Osteoblast (primary cell): ENCODE data around the gene LRP8. TPM values are rescaled to one million over a fixed set of nuclear protein-coding genes. Genes with fewer than 3 reads are reported as not detected.

Source experiments
- DNase-seq: peaks from one replicate; pipeline ENCODE4 v3.0.0; 2011; ENCODE audit warnings: low spot score, mixed read lengths; ENCODE audit not compliant: insufficient read length; ENCODE audit errors: missing footprints
- H2AFZ ChIP-seq: 2 replicates; pipeline ENCODE4 v1.6.0; 2011; ENCODE audit warnings: mild to moderate bottlenecking, low read length
- H3K27ac ChIP-seq: 2 replicates; pipeline ENCODE4 v1.5.1; 2011; ENCODE audit warnings: mild to moderate bottlenecking, low read depth, low read length, moderate library complexity
- H3K27me3 ChIP-seq: 2 replicates; pipeline ENCODE4 v1.6.0; 2012; ENCODE audit warnings: mild to moderate bottlenecking, control low read depth, inconsistent platforms, low read length, moderate library complexity; ENCODE audit not compliant: insufficient read depth
- H3K36me3 ChIP-seq: 2 replicates; pipeline ENCODE4 v1.5.1; 2011; ENCODE audit warnings: mild to moderate bottlenecking, low read length, control low read depth, moderate library complexity; ENCODE audit not compliant: insufficient read depth
- H3K4me1 ChIP-seq: 2 replicates; pipeline ENCODE4 v1.5.1; 2011; ENCODE audit warnings: mild to moderate bottlenecking, low read length, control low read depth, moderate library complexity; ENCODE audit not compliant: insufficient read depth
- H3K4me2 ChIP-seq: 2 replicates; pipeline ENCODE4 v1.6.0; 2011; ENCODE audit warnings: mild to moderate bottlenecking, low read length; ENCODE audit not compliant: insufficient read depth
- H3K4me3 ChIP-seq: fragments of 200-600 bp; sonication (generic); 3 replicates; pipeline ENCODE4 v1.5.1; 2012; ENCODE audit warnings: mild to moderate bottlenecking, low read length, inconsistent platforms; ENCODE audit not compliant: insufficient read depth
- H3K79me2 ChIP-seq: 2 replicates; pipeline ENCODE4 v1.6.0; 2012; ENCODE audit warnings: mild to moderate bottlenecking, low read length, control low read depth, inconsistent platforms; ENCODE audit not compliant: insufficient read depth
- H3K9me3 ChIP-seq: 2 replicates; pipeline ENCODE4 v1.5.1; 2011; ENCODE audit warnings: low read depth, low read length, control low read depth
- H4K20me1 ChIP-seq: 2 replicates; pipeline ENCODE4 v1.6.0; 2012; ENCODE audit warnings: mild to moderate bottlenecking, low read length, control low read depth; ENCODE audit not compliant: insufficient read depth
- total RNA-seq: library from RNA; depleted of rRNA; stranded (reverse); fragments of >200 nt; gene quantifications from 2 replicates; pipeline ENCODE4 v1.2.3, GENCODE V29; 2012
- TF ChIP-seq, protein P1 (sequence below): IDR thresholded peaks from 2 replicates; pipeline ENCODE4 v1.5.1; 2011; ENCODE audit warnings: mild to moderate bottlenecking, low read depth, low read length, moderate library complexity; ENCODE audit errors: extremely low read depth

The LRP8 gene
- total RNA-seq, 1 donor, result 11.2 TPM

DNA sequence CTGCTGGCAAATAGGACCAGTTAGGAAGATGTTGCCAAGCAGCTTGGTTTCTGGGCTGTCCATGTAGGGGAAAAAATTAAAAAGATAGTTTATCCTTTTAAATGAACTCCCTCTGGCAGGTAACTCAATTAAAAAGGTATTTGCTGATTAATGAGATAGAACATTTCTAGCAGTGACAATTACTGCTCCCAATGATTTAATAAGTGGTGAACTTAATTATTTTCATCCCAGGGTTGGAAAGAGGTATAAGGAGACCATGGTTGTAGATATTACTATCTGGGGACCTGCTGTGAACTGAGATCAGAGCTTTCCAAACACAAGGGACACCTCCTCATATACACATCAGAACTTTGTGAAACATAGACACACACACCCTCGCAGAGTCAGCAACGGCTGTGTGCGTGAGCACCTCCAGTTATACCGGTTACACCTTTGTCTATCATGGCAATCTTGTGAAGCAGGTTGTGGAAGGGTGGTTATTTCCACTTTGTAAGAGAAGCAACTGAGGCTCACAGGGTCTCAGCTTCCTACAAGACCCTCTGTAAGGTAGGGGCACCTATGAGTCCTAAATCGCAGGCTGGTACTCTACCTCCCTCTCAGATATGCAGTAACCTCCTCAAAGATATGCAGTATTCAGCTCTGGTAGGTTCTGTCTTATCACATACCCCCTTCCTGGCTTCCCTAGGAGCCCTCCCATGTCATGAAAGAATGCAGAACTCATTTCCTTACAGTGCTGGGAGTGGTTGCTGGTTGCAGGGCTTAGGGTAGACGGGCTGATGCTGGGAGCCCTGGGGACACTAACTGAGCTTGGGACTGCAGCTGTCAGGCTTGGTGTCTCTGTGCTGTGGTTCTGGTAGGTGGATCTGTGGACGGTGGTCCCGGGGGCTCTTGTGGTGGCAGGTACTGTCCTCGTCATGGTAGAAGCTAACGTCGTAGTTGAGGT is 71.1 kb downstream of the LRP8 start:
- Histone ChIP-seq H3K27ac (no peak overlapping the region), H3K27me3 (no peaks in the 10 kb centered on the region), H3K79me2 (no peaks in the 10 kb centered on the region), H2AFZ (no peak overlapping the region), H3K4me2 (no peak overlapping the region), H3K4me1 (peaks cover 11% of the 10 kb centered on the region), H4K20me1 (no peaks in the 10 kb centered on the region), H3K9me3 (no peaks in the 10 kb centered on the region), H3K4me3 (no peak overlapping the region), H3K36me3 (peaks cover 3% of the 10 kb centered on the region)
- DNase-seq, result no peak
- TF ChIP-seq, protein P1, sequence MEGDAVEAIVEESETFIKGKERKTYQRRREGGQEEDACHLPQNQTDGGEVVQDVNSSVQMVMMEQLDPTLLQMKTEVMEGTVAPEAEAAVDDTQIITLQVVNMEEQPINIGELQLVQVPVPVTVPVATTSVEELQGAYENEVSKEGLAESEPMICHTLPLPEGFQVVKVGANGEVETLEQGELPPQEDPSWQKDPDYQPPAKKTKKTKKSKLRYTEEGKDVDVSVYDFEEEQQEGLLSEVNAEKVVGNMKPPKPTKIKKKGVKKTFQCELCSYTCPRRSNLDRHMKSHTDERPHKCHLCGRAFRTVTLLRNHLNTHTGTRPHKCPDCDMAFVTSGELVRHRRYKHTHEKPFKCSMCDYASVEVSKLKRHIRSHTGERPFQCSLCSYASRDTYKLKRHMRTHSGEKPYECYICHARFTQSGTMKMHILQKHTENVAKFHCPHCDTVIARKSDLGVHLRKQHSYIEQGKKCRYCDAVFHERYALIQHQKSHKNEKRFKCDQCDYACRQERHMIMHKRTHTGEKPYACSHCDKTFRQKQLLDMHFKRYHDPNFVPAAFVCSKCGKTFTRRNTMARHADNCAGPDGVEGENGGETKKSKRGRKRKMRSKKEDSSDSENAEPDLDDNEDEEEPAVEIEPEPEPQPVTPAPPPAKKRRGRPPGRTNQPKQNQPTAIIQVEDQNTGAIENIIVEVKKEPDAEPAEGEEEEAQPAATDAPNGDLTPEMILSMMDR, result no peak

DNA sequence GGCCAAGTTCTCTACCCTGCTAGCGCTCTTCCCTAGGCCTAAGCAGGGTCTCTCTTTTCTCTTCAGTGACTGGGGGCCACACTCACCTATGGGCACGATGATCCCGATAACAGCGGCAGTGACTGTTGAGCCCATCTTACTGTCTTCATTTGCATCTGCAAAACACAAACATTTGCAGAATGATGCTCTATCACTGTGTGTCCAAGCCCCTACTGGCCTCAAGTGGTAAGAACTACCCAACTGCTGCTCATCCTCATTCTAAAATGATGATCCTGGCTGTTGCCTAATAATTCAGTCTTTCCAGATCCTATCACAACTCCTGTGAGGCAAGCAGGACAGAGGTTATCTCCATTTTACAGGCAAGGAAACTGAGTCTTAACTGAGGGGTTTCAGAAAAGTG is 72.8 kb downstream of the LRP8 start:
- DNase-seq, result no peak
- Histone ChIP-seq H3K79me2 (no peaks in the 10 kb centered on the region), H3K9me3 (no peaks in the 10 kb centered on the region), H3K4me2 (no peak overlapping the region), H3K27me3 (no peaks in the 10 kb centered on the region), H3K36me3 (peaks cover 3% of the 10 kb centered on the region), H3K4me1 (peaks cover 11% of the 10 kb centered on the region), H4K20me1 (no peaks in the 10 kb centered on the region), H3K4me3 (no peak overlapping the region), H3K27ac (no peak overlapping the region), H2AFZ (no peak overlapping the region)
- TF ChIP-seq, protein P1, result no peak

DNA sequence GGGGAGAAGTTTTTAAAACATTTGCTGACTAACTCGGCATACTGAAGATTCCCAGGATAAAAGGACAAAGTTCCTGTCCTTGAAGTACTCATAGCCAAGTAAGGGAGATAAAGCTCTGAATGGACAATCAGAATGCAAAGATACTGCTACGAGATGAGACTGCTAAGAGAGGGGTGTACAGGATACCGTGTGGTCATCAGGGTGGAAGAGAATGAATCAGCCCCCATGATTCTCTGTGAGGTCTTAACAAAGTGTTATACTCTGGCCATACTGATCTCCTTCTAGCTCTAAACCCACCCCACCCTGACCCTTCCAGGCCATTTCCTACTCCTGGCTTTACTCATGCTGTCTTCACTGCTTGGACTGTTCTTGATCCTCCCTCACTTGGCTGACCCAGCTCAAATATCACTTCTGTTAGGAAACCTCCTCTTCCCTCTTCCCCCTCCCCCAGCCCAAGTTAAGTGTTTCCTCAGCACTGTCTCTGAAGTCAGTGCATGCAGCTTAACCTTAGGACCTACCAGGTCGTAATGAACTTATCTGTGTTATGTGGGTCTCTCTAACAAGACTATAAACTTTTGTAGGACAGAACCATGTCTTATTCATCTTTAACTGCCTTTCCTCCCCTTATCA is 73.7 kb downstream of the LRP8 start:
- Histone ChIP-seq H3K36me3 (peaks cover 3% of the 10 kb centered on the region), H3K27me3 (no peaks in the 10 kb centered on the region), H3K4me1 (peaks cover 11% of the 10 kb centered on the region), H3K4me2 (no peak overlapping the region), H3K9me3 (no peaks in the 10 kb centered on the region), H3K4me3 (no peak overlapping the region), H2AFZ (no peak overlapping the region), H3K27ac (peak overlapping the region; percentile 53), H4K20me1 (no peaks in the 10 kb centered on the region), H3K79me2 (no peaks in the 10 kb centered on the region)
- TF ChIP-seq, protein P1, result no peak
- no peak for DNase-seq

DNA sequence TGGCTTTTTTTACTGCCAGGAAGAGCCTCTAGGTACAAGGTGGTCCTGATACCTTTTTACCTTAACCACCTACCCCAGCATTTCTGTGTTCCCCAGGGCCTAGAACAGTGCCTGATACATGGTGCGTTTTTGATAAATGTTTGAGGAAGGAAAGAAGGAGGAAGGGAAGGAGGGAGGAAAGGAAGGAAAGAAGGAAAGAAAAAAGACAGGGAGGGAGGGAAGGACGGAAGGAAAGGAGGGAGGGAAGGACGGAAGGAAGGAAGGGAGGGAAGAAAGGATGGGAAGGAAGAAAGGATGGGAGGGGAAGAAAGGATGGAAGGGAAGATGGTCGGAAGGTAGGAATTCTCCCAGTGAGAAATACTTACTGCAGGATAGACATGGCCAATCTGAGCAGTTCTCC is 77.5 kb downstream of the LRP8 start:
- TF ChIP-seq, protein P1, result no peak
- H3K27ac ChIP-seq, result no peak overlapping the region
- H2AFZ ChIP-seq, result no peak overlapping the region
- no peaks in the 10 kb centered on the region for H3K79me2 ChIP-seq
- H3K36me3 ChIP-seq, result no peaks in the 10 kb centered on the region
- H3K9me3 ChIP-seq, result no peaks in the 10 kb centered on the region
- no peak for DNase-seq
- no peak overlapping the region for H3K4me3 ChIP-seq
- H3K4me1 ChIP-seq, result peaks cover 23% of the 10 kb centered on the region
- H4K20me1 ChIP-seq, result no peaks in the 10 kb centered on the region
- no peak overlapping the region for H3K4me2 ChIP-seq
- no peaks in the 10 kb centered on the region for H3K27me3 ChIP-seq
